GM18951 (cell line): ENCODE measurements around the gene MLYCD.

ENCODE experiments used
- POLR2A ChIP-seq: IDR thresholded peaks from 4 replicates; pipeline ENCODE4 v1.6.1; 2011; ENCODE audit warnings: mild to moderate bottlenecking; ENCODE audit not compliant: insufficient read length, insufficient read depth; ENCODE audit errors: extremely low read depth
- in situ Hi-C: fragments of 300-500 bp; cut with MboI; formaldehyde crosslinking; loops from one replicate; pipeline ENCODE4 v1.12.0; 2022; ENCODE audit warnings: low sequenced_read_pairs, mixed read lengths, inconsistent platforms; ENCODE audit not compliant: unreplicated experiment

MLYCD gene

GRCh38 chr16:83907631-83908250 is 8.8 kb downstream of the MLYCD start:
- no peak for TF ChIP-seq POLR2A
- in situ Hi-C loops, result no loop called here

- in situ Hi-C loops, result no loop called here
- no peak for TF ChIP-seq POLR2A
Observed at GRCh38 chr16:83908798-83909197, 9.9 kb downstream of the MLYCD start.

GRCh38 chr16:83911290-83911689 is 12.4 kb downstream of the MLYCD start:
- TF ChIP-seq POLR2A, result no peak
- in situ Hi-C loops, result no loop called here

- in situ Hi-C loops, result no loop called here
- TF ChIP-seq POLR2A, result no peak
Observed at GRCh38 chr16:83912519-83913244, 13.8 kb downstream of the MLYCD start.

- in situ Hi-C loops, result no loop called here
- no peak for TF ChIP-seq POLR2A
Observed at GRCh38 chr16:83913245-83913633, 14.3 kb downstream of the MLYCD start.

GRCh38 chr16:83914091-83914710 is 15.3 kb downstream of the MLYCD start:
- in situ Hi-C loops, result no loop called here
- TF ChIP-seq POLR2A, result no peak

GRCh38 chr16:83915081-83915480 is 16.2 kb downstream of the MLYCD start:
- in situ Hi-C loops, result no loop called here
- no peak for TF ChIP-seq POLR2A

GRCh38 chr16:83915491-83915890 is 16.6 kb downstream of the MLYCD start:
- in situ Hi-C loops, result no loop called here
- no peak for TF ChIP-seq POLR2A

GRCh38 chr16:83917152-83918120 is 18.5 kb downstream of the MLYCD start:
- in situ Hi-C loops, result no loop called here

GRCh38 chr16:83920894-83921491 is 22.1 kb downstream of the MLYCD start:
- no peak for TF ChIP-seq POLR2A

More at GRCh38 chr16:83917152-83918120, 18.5 kb downstream of the MLYCD start:
- no peak for TF ChIP-seq POLR2A

GRCh38 chr16:83923581-83924365 is 24.9 kb downstream of the MLYCD start:
- in situ Hi-C loops, result no loop called here

More at GRCh38 chr16:83920894-83921491, 22.1 kb downstream of the MLYCD start:
- in situ Hi-C loops, result no loop called here

GRCh38 chr16:83924686-83925085 is 25.8 kb downstream of the MLYCD start:
- in situ Hi-C loops, result no loop called here
- no peak for TF ChIP-seq POLR2A

More at GRCh38 chr16:83923581-83924365, 24.9 kb downstream of the MLYCD start:
- no peak for TF ChIP-seq POLR2A
